GM18873 (cell line): ENCODE results near the gene VEGFC.

ENCODE experiments used
- ATAC-seq: cut with Tn5 transposase; IDR thresholded peaks from one replicate; pipeline ENCODE4 v1.9.1; 2021; ENCODE audit warnings: mild to moderate bottlenecking, moderate library complexity, moderate number of reproducible peaks; ENCODE audit not compliant: unreplicated experiment, low FRiP score

Gene VEGFC

GRCh38 chr4:176767183-176767582 is 25.5 kb downstream of the VEGFC start:
- no peak for ATAC-seq

DNA sequence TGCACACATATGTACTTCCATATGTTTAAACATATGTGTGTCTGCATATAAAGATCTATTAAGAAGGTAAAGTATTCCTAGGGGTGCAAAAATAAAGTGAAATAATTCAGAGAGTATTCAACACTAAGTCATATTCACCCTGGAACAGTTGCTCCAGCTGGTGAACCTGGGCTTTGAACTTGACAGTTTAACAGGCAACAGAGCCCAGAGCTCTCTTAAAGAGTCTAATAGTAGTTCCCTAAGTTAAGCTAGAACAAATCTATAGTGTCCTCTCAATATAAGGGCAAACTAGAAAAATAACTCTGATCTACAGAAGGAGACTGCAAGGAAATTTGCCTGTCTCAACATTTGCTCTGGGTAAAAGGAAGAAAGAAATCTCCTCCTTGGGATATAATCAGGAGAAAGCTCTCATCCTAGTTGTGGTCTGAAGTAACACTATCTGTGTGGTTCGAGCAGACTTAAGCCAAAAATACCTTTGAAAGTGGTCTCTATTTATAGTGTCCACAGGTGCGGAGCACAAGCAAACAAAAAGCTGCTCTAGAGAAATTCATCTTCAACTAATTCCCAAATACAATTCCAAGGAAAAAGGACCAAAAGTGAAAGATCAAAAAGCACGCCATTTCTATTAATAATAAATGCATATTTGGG is 29.9 kb downstream of the VEGFC start:
- no peak for ATAC-seq

- ATAC-seq: no peak
Observed at GRCh38 chr4:176761872-176762271, 30.9 kb downstream of the VEGFC start.

DNA sequence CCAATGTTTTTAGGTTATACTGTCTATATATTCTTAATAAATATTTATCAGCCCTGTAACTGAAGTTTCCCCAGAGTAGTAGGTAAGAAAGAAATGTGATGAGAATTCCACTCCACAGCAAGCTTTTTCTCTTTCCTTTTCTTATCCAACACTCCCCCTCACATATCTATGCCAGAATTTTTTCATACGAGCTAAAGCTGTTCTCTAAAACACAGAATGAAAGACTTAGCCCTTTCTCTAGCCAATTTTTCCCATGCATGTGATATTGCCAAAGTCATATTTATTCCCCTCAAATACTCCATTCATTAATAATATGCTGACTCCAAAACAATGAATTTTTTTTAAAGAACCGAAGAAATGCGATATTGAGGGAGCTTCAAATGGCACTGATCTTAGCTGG is 32.3 kb downstream of the VEGFC start:
- ATAC-seq: no peak

DNA sequence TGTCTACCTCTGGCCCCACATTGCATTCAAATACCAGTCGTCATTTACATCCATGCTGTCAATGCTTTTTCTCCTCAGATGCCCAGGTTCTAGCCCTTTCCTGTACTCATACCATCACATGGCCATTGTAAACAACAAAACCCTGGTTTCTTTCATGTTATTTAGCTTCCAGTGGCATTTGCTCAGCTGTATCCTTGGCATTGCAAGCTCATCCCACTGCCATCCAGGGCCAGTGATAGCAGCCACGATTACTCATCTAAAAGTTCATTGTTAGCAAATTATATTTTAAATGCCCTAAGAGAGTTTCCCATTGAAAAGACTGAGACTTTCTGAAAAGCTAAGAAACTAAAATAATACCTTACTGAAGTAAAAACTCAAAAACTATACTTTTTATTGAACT is 34.0 kb downstream of the VEGFC start:
- ATAC-seq: no peak

GRCh38 chr4:176758323-176758722 is 34.4 kb downstream of the VEGFC start:
- ATAC-seq: no peak

- no peak for ATAC-seq
Observed at GRCh38 chr4:176755613-176756012, 37.1 kb downstream of the VEGFC start.

- ATAC-seq: no peak
Observed at GRCh38 chr4:176755001-176755400, 37.7 kb downstream of the VEGFC start.

DNA sequence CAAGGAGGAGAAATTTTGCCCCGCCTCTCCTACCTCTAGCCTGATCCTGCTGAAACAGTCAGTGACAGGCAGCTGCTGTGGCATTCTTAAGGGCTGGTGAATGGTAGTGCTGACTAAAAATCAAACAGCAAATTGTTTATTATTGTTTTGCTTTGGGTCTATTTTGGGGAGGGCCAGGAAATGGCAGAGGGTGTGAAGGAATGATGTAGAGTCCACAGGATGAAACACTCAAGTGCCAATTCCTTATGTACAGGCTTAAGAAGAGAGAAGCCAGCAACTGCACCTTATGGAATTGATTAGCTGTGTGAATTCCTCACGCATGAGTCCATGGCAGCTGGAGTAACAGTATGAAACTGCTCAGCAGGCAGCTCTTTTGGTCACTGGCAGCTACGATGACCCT is 39.7 kb downstream of the VEGFC start:
- ATAC-seq: no peak

DNA sequence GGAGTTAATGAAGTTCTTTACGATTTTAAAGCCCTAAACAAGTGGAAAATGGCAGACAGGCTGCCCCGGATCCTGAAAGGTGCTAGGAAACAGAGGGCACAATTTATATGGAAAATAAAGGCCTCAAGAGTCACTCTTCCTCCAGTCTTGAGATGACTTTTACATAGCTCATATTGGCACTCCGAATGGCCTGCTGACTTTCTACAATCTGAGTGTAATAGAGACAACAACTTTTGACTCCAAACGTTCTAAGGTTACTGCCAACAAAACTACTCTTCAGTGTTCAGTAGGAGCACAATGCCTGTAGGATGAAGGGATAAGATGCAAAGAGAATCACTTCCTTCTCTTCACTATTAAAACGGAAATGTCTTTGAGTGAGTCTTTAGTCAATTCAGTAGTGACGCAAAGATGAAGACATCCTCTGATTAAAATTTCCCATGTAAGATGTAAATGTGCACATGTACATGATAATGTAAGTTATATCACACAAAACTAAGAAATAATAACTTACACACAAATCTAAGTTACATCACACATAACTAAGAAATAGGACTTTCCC is 40.5 kb downstream of the VEGFC start:
- ATAC-seq: no peak

GRCh38 chr4:176751061-176751460 is 41.7 kb downstream of the VEGFC start:
- no peak for ATAC-seq

- ATAC-seq: no peak
Observed at GRCh38 chr4:176746846-176747245, 45.9 kb downstream of the VEGFC start.

DNA sequence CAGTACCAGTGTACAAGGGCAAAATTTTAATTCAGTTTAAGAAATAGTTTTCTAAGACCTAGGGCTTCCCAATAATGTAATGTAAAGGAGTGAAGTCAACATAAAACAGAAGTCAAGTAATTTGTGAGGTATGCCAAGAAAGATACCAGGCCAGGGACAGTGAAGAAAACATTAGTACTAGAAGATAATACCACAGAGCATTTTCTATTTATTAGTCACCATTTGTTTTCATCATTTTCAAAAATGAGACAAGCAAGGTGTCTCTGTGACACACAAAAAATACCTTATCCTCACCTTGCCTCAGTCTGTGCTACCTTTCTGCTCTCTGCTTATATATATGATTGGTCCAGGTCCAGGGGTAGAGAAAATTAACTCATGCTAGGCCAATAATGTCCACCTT is 46.8 kb downstream of the VEGFC start:
- ATAC-seq: no peak

GRCh38 chr4:176744091-176744490 is 48.6 kb downstream of the VEGFC start:
- ATAC-seq: no peak

- no peak for ATAC-seq
Observed at GRCh38 chr4:176742211-176742610, 50.5 kb downstream of the VEGFC start.

DNA sequence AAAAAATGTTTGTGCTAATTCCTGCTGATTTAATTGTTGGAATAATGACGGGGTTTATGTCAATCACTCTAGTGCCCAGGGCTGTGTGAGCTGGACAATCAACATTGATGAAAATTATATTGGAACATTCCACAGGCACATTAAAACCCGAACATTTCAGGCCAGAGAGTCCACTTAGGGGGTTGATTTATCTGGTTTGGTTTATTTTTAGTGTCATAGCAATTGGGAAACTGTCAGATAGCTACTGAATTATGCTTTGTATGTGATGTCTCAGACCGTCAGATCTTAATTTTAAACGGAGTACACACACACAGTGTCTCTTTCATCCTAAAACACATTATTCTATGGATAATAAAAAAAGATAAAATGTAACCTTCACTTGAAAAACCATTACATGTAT is 51.5 kb downstream of the VEGFC start:
- ATAC-seq: no peak

DNA sequence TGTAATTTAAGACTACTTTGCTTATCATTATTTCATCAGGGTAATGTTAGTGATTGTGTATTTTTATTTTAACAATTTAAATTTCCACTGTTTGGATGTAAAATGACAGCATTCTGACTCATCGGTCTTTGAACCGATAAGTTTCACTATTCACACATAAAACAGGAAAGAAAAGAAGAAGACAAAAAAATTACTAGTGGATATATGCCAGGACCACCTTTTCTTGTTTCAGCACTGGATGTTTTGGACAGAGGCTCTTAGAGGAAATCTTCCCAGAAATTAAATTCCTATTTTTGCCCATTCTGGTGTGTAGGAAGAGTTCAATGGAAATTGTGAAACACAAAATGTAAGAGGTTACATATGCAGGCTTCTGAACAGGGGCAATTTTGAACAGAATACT is 57.4 kb downstream of the VEGFC start:
- no peak for ATAC-seq

GRCh38 chr4:176734461-176734860 is 58.3 kb downstream of the VEGFC start:
- ATAC-seq: no peak

GRCh38 chr4:176729489-176729888 is 63.2 kb downstream of the VEGFC start:
- ATAC-seq: no peak

- ATAC-seq: no peak
Observed at GRCh38 chr4:176726803-176727202, 65.9 kb downstream of the VEGFC start.

GRCh38 chr4:176721459-176721858 is 71.3 kb downstream of the VEGFC start:
- no peak for ATAC-seq

GRCh38 chr4:176718881-176719280 is 73.8 kb downstream of the VEGFC start:
- ATAC-seq: no peak

DNA sequence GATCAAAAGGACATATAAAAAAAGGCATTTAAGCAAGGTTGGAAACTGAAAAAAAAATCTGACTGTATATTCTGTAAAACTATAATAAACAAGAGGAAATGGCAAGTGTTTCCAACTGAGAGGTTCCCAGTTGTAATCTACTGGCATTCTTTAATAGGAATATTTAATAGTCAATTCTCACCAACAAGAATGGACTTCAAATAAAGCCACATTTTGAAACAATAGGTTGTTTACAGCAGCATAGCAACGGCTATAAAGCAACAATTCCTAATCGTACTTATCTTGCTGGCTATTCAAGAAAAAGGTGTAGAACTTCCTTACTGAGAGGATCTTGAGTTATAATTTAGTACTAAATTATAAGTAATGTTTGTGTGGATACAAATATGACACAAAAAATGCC is 75.5 kb downstream of the VEGFC start:
- ATAC-seq: no peak
